Activated CD4-positive, alpha-beta T cell treated with anti-CD3 and anti-CD28 coated beads for 48 hours (primary cell): ENCODE measurements around the gene GRK5.

Source experiments
- DNase-seq: peaks from one replicate; pipeline ENCODE4 v3.0.0-alpha.2; 2020

The GRK5 gene

DNA sequence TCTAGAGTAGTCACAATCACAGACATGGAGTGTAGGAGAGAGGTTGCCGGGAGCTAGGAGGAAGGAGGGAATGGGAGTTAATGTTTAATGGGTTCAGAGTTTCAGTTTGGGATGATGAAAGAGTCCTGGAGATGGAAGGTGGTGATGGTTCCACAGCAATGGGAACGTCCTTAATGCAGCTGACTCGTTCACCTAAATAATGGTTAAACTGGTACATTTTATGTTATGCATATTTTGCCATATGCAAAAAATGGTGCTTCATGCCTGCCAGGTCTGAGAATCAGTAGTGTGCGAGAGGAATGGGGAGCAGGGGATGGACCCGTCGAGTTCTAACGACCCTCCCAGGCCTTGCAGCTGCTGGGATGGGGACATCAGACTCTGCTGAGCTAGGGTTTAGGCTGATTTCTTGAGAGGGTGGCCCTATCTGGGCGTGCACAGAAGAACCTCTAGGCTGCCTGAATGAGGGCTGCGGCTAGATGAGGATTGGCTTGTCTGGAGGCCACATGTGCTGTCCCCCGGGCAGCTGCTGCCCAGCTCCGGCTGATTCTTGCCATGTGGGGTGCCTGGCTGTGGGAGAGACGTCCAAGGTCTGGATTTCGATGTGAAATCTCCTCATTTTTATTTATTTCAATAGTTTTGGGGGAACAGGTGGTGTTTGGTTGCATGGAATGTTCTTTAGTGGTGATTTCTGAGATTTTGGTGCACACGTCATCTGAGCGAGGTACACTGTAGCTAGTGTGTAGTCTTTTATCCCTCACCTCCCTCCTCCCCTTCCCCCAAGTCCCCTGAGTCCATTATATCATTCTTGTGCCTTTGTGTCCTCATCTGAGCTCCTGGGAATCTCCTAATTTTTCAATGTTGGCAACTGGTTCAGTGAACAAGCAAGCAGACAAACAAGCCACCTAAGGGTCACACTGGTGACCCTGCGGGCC, 116.0 kb downstream of the GRK5 start:
- DNase-seq, result no peak

- no peak for DNase-seq
These were observed 117.8 kb downstream of the GRK5 start for GRCh38 chr10:119325131-119325530.

- DNase-seq, result no peak
These were observed 118.8 kb downstream of the GRK5 start for GRCh38 chr10:119326167-119326566.

DNA sequence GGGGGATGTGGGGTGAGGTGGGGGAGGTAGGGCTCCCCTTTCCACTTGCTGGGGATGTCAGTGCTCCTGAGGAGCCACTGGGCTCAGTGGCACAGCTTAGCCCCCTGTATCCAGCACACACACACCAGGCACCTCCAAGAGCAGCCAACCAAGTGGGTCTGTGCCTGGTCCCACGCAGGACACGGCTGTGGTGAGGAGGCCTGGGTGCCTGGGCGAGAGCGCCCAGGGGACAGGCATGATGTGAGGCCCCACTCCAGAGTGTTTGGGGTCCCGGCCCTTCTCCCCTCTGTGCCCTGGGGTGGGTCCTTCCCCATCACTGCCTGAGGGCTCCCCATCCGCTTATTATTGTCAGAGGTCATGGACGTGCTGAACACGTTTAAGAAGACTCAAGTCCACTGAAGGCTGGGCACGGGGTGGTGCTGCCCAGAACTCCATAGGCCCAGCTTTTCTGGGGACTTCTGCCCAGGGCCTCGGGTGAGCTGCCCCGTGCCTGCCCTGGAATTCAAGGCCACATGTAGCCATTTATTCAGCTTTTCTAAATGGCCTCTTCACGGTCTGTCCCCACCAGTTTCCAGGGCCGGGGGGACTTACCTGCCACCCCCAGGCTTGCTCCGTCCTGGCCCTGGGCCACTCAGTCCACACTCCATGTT, 119.8 kb downstream of the GRK5 start:
- no peak for DNase-seq

- no peak for DNase-seq
These were observed 120.9 kb downstream of the GRK5 start for GRCh38 chr10:119328223-119328622.

DNA sequence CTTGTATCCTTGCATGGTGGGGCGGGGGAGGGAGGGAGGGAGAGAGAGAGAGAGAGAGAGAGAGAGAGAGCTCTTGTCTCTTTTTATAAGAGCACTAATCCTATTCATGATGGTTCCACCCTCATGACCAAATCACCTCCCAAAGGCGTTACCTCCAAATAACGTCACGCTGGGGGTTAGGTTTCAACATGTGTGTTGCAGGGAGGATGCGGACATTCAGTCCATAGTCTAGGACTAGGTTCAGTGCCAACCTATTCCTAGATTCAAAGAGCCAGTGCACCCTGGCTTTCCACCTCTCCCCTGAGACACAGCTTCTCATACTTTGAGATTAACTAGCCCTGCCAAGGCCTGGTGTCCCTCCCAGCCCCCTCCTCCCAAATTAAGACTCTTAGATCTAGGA, 123.0 kb downstream of the GRK5 start:
- DNase-seq, result no peak

- no peak for DNase-seq
These were observed 123.7 kb downstream of the GRK5 start for GRCh38 chr10:119331061-119331460.

GRCh38 chr10:119333146-119333792, 125.9 kb downstream of the GRK5 start:
- DNase-seq, result peak; percentile 75

DNA sequence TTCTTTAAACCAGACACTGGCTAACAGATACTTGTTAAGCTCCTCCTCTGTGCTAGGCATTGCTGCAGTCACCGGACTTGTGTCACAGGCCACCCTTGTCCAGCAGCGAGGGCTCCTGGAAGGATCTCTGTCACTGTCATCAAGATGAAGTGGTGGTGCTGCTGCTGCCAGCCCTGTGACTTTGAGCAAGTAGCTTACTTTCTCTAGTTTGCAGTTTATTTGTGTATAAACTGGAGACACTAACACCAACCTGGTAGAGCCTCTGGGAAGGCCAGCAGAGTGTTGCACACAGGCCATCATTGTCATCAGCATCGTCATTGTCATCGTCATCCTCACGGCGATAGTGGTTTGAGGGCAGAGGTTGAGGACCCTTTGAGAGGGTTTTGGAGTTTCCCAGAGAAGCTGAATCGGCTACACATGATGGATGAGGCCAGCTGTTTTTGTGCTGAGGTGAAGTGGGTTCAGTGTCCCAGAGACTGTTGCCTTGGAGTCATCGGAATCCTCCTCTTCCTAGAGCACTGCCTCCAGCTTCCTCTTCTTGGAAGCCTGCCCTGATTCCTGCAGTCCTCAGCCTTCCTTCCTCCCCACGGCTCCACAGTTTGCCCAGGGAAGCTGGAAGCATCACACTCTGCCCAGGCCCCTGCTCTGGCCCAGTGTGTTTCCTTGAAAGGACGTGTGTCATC, 128.4 kb downstream of the GRK5 start:
- DNase-seq, result no peak

DNA sequence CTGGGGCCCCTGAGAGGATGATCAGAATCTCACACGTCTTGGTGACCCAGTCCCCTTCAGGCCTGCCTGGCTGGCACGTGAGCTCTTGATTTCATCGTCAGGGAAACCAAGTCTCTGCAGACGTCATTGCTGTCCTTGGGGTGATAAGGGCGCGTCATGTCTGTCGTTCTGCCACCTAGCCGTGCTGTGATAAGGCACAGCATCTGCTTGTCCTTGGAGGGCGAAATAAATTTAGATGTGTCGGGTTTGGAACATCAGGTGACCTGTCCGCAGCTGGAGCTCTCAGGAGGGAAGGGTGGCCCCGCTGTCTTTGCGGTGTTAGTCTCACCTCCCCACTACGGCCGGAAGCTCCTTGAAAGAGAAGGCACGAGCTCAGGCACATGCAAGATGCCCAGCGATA, 129.2 kb downstream of the GRK5 start:
- DNase-seq, result no peak

DNA sequence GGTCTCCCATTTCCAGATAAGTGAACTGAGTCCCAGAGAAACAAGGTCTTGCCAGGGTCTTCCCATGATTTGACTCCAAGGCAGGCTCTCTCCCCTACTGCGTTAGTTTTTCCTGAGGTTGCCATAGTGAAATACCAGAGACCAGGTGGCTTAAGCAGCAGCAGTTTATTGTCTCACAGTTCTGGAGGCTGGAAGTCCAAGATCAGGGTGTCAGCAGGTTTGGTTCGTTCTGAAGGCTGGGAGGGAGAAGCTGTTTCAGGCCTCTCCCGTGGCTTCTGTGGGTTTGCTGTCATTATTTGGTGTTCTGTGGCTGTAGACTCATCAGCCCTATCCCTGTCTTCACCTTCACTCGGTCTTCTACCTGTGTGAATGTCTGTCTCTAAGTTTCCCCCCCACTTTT, 129.9 kb downstream of the GRK5 start:
- DNase-seq, result no peak

DNA sequence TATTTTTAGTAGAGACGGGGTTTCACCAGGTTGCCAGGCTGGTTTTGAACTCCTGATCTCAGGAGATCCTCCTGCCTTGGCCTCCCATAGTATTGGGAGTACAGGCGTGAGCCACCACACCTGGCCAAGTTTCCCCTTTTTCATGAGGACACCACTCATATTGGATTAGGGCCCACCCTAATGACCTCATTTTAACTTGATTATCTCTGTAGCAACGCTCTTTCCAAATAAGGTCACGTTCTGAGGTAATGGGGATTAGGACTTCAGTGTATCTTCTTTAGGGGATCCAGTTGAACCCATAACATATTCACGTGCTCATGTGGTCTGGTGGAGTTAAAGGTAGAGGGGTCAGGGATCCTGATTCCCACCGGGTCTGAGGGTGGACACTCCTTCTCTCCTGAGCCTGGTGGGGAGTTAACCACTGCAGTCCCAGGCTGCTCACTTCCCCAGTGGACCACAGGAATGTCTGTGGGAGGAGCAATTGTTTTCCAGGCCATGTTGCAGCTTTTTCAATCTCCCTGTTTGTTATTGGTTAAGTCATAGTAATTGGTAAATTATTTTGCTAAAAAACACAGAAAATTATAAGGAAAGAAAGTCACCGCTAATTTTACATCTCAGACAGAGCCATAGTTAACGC, 130.5 kb downstream of the GRK5 start:
- DNase-seq, result no peak

GRCh38 chr10:119339109-119339508, 131.7 kb downstream of the GRK5 start:
- no peak for DNase-seq

- no peak for DNase-seq
These were observed 133.6 kb downstream of the GRK5 start for GRCh38 chr10:119340893-119341458.

DNA sequence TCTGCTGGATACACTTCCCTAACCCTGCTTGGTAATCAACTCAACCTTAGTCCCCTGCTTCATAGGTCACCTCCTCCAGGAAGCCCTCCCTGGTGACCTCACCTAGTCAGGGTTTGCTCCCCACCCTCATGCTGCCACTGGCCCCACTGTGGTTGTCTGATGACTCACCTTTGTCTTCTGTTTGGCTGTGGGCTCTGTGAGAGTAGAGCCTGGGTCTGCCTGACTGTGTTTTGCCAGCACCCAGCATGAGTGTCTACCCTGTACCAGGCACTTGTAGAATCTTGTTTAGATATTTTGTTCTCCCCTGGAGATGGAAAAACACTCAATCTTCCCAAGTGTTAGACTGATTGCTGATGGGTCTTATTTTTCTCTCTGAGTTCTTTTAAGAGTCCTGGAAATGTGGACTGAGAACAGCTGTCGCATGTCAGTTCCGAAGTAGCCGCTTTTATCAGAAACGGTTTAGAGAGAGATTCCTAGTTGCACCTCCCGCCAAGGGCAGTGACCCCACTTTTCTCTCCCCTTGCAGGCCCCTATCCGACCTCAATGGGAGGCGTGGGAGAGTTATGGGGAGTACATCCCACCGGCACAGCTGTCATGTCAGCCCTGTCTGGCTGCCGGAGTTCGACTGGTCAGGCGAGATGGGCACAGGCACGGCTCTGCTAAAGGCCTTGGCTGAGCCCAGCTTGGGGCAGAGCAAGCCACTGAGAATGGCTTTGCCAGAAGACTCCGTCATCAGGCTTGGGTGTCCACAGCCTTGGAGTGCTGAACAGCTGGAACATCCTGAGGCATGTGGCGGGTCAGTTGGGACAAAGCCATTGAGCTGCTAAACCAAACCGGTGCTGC, 134.3 kb downstream of the GRK5 start:
- DNase-seq, result peak; percentile 70

- no peak for DNase-seq
These were observed 135.0 kb downstream of the GRK5 start for GRCh38 chr10:119342335-119342734.

GRCh38 chr10:119343011-119343601, 135.7 kb downstream of the GRK5 start:
- DNase-seq, result no peak

- DNase-seq, result no peak
These were observed 137.0 kb downstream of the GRK5 start for GRCh38 chr10:119344381-119344780.

- DNase-seq, result no peak
These were observed 138.9 kb downstream of the GRK5 start for GRCh38 chr10:119346095-119346832.
